Right atrium auricular region (tissue), 2 donors: ENCODE measurements around the gene PSMA7. TPM values are rescaled to one million over a fixed set of nuclear protein-coding genes. Genes with fewer than 3 reads are reported as not detected.

Experiments used
- DNase-seq: peaks from one replicate; pipeline ENCODE4 v3.0.0-alpha.2; 2019; ENCODE audit warnings: low spot score
- H3K27ac ChIP-seq, 2 donors: fragments of 200-600 bp; sonication (generic); 1 replicate in 1 of 2; 2 replicates in 1 of 2; pipeline ENCODE4 v1.5.1; 2016 to 2019
- H3K27me3 ChIP-seq, 2 donors: fragments of 200-600 bp; sonication (generic); one replicate each; pipeline versions ENCODE4 v1.5.1 to v1.6.0; 2017 to 2019
- H3K36me3 ChIP-seq: fragments of 200-600 bp; sonication (generic); one replicate; pipeline ENCODE4 v1.5.1; 2016
- H3K4me1 ChIP-seq, 2 donors: fragments of 200-600 bp; sonication (generic); one replicate each; pipeline versions ENCODE4 v1.5.1 to v1.6.0; 2017 to 2019
- H3K4me3 ChIP-seq, 2 donors: fragments of 200-600 bp; sonication (generic); 1 replicate in 1 of 2; 2 replicates in 1 of 2; pipeline ENCODE4 v1.5.1; 2017 to 2019; ENCODE audit warnings: mild to moderate bottlenecking in 1 of 2, moderate library complexity in 1 of 2
- H3K9me3 ChIP-seq, 2 donors: fragments of 200-600 bp; sonication (generic); one replicate each; pipeline ENCODE4 v1.5.1; 2019
- total RNA-seq, 2 donors: library from RNA; depleted of rRNA; stranded (reverse); fragments of >200 nt; gene quantifications; one replicate each; pipeline ENCODE4 v1.1.0, GENCODE V29; 2016
- TF ChIP-seq, protein P1 (sequence below), 2 donors: fragments of 200-600 bp; sonication (generic); IDR thresholded peaks; one replicate each; pipeline ENCODE4 v1.5.1; 2019; ENCODE audit warnings: antibody characterized with exemption in 2 of 2

Gene PSMA7
- total RNA-seq, 2 donors from 2014 or later, result 258 to 313 TPM

GRCh38 chr20:62160253-62160652 lies 17.1 kb upstream of the PSMA7 start:
- Histone ChIP-seq H3K27ac (no peak overlapping the region), H3K27me3 (no peaks in the 10 kb centered on the region), H3K36me3 (peaks cover 43% of the 10 kb centered on the region), H3K4me1 (peaks cover 0 to 12% of the 10 kb centered on the region in 2 donors), H3K4me3 (no peak overlapping the region), H3K9me3 (no peaks in the 10 kb centered on the region)
- no peak for DNase-seq
- TF ChIP-seq, protein P1, sequence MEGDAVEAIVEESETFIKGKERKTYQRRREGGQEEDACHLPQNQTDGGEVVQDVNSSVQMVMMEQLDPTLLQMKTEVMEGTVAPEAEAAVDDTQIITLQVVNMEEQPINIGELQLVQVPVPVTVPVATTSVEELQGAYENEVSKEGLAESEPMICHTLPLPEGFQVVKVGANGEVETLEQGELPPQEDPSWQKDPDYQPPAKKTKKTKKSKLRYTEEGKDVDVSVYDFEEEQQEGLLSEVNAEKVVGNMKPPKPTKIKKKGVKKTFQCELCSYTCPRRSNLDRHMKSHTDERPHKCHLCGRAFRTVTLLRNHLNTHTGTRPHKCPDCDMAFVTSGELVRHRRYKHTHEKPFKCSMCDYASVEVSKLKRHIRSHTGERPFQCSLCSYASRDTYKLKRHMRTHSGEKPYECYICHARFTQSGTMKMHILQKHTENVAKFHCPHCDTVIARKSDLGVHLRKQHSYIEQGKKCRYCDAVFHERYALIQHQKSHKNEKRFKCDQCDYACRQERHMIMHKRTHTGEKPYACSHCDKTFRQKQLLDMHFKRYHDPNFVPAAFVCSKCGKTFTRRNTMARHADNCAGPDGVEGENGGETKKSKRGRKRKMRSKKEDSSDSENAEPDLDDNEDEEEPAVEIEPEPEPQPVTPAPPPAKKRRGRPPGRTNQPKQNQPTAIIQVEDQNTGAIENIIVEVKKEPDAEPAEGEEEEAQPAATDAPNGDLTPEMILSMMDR (IDR thresholded peaks at IDR 0.05), result no peak

DNA sequence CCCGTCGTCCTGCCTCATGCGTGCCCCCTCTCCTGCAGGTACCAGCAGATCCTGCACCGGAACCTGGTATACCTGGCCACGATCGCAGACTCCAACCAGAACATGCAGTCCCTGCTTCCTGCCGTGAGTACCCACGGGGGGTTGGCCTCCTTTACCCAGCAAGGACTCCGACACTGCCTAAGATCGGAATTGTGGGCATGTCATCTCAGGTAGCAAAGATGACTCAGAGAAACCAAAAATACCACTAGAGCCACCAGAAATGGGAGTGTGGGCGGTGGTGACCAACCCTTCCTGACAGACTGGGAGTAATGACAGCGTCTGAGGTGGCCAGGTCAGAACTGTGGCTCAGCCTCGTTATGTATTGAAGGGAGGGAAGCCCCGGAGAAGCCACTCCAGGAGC lies 16.6 kb upstream of the PSMA7 start:
- H3K36me3 ChIP-seq, result peaks cover 38% of the 10 kb centered on the region
- peaks cover 0 to 12% of the 10 kb centered on the region in 2 donors for H3K4me1 ChIP-seq
- H3K4me3 ChIP-seq, result no peak overlapping the region
- no peaks in the 10 kb centered on the region for H3K27me3 ChIP-seq
- TF ChIP-seq, protein P1 (IDR thresholded peaks at IDR 0.05), result no peak
- no peak overlapping the region for H3K27ac ChIP-seq
- H3K9me3 ChIP-seq, result no peaks in the 10 kb centered on the region
- DNase-seq, result no peak

- Histone ChIP-seq H3K4me1 (peaks cover 0 to 12% of the 10 kb centered on the region in 2 donors), H3K27ac (no peak overlapping the region), H3K4me3 (no peak overlapping the region), H3K36me3 (peaks cover 31% of the 10 kb centered on the region), H3K9me3 (no peaks in the 10 kb centered on the region), H3K27me3 (no peaks in the 10 kb centered on the region)
- TF ChIP-seq, protein P1 (IDR thresholded peaks at IDR 0.05), result no peak
- DNase-seq, result no peak
These were observed 15.9 kb upstream of the PSMA7 start for GRCh38 chr20:62159052-62159451.

GRCh38 chr20:62158541-62158940 lies 15.3 kb upstream of the PSMA7 start:
- Histone ChIP-seq H3K4me1 (peaks cover 0 to 12% of the 10 kb centered on the region in 2 donors), H3K27me3 (no peaks in the 10 kb centered on the region), H3K27ac (no peak overlapping the region), H3K4me3 (no peak overlapping the region), H3K36me3 (peaks cover 25% of the 10 kb centered on the region), H3K9me3 (no peaks in the 10 kb centered on the region)
- DNase-seq, result no peak
- TF ChIP-seq, protein P1 (IDR thresholded peaks at IDR 0.05), result no peak

DNA sequence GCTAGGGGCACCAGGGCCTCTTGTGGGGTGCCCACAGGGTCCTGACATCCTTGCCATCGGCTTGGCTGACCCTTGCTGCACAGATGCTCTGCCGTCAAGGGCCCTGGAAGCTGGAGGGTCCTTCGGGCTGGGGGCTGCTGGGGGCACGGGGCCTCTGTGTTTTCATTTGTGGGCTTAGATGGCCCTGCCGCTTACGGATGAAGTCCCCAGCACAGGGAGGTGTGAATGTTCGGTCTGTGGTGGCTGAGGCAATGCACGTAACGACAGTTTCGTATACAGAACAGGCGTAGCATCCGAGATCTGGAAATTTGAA lies 14.8 kb upstream of the PSMA7 start:
- peaks cover 20% of the 10 kb centered on the region for H3K36me3 ChIP-seq
- DNase-seq, result no peak
- no peaks in the 10 kb centered on the region for H3K27me3 ChIP-seq
- no peak overlapping the region for H3K27ac ChIP-seq
- no peaks in the 10 kb centered on the region for H3K9me3 ChIP-seq
- H3K4me3 ChIP-seq, result no peak overlapping the region
- peaks cover 0 to 12% of the 10 kb centered on the region in 2 donors for H3K4me1 ChIP-seq
- TF ChIP-seq, protein P1 (IDR thresholded peaks at IDR 0.05), result no peak

- no peaks in the 10 kb centered on the region for H3K9me3 ChIP-seq
- peaks cover 0 to 12% of the 10 kb centered on the region in 2 donors for H3K4me1 ChIP-seq
- TF ChIP-seq, protein P1 (IDR thresholded peaks at IDR 0.05), result no peak
- H3K36me3 ChIP-seq, result peaks cover 15% of the 10 kb centered on the region
- H3K4me3 ChIP-seq, result no peak overlapping the region
- no peaks in the 10 kb centered on the region for H3K27me3 ChIP-seq
- no peak for DNase-seq
- no peak overlapping the region for H3K27ac ChIP-seq
These were observed 14.3 kb upstream of the PSMA7 start for GRCh38 chr20:62157387-62158087.
